Breast epithelium (tissue), 4 donors: ENCODE data around the gene F12. TPM values are rescaled to one million over a fixed set of nuclear protein-coding genes. Genes with fewer than 3 reads are reported as not detected.

ENCODE experiments used
- DNase-seq, 2 donors: peaks; one replicate each; pipeline ENCODE4 v3.0.0-alpha.2; 2019; ENCODE audit warnings: low spot score in 2 of 2
- H3K27ac ChIP-seq, 2 donors: fragments of 200-600 bp; sonication (generic) in 1 of 2; one replicate each; pipeline ENCODE4 v1.5.1; 2016 to 2019; ENCODE audit warnings: mild to moderate bottlenecking in 1 of 2
- H3K27me3 ChIP-seq, 2 donors: fragments of 200-600 bp; sonication (generic) in 1 of 2; one replicate each; pipeline versions ENCODE4 v1.5.1 to v1.6.0; 2017 to 2019; ENCODE audit warnings: control low read depth in 1 of 2, mild to moderate bottlenecking in 1 of 2
- H3K36me3 ChIP-seq: fragments of 200-600 bp; one replicate; pipeline ENCODE4 v1.5.1; 2019
- H3K4me1 ChIP-seq, 2 donors: fragments of 200-600 bp; sonication (generic); one replicate each; pipeline ENCODE4 v1.5.1; 2016 to 2019; ENCODE audit warnings: control low read depth in 1 of 2
- H3K4me3 ChIP-seq, 3 donors: fragments of 200-600 bp; sonication (generic); 1 replicate in 2 of 3; 2 replicates in 1 of 3; pipeline ENCODE4 v1.5.1; 2016 to 2019; ENCODE audit warnings: mild to moderate bottlenecking in 3 of 3, moderate library complexity in 2 of 3
- H3K9me3 ChIP-seq, 2 donors: fragments of 200-600 bp; sonication (generic) in 1 of 2; one replicate each; pipeline ENCODE4 v1.5.1; 2016 to 2019; ENCODE audit warnings: control low read depth in 1 of 2
- POLR2A ChIP-seq: fragments of 450-650 bp; IDR thresholded peaks from one replicate; pipeline ENCODE4 v1.6.1; 2016; ENCODE audit warnings: antibody characterized with exemption, mild to moderate bottlenecking, moderate library complexity
- POLR2AphosphoS5 ChIP-seq, 3 donors: sonication (generic); formaldehyde crosslinking; IDR thresholded peaks; one replicate each; pipeline ENCODE4 v1.6.1; 2017; ENCODE audit warnings: antibody characterized with exemption in 3 of 3
- intact Hi-C: fragments of 100-400 bp; cut with DNase I; formaldehyde crosslinking; loops from one replicate; pipeline ENCODE4 v1.15.1; 2023; ENCODE audit warnings: low total_unique reads
- total RNA-seq, 3 donors: library from RNA; depleted of rRNA; stranded (reverse); fragments of >200 nt; gene quantifications; one replicate each; pipeline ENCODE4 v1.1.0, GENCODE V29; 2016
- TF ChIP-seq, protein P1 (sequence below), 3 donors: fragments of 450-650 bp; IDR thresholded peaks; one replicate each; pipeline ENCODE4 v1.5.1; 2016 to 2017; ENCODE audit warnings: antibody characterized with exemption in 3 of 3, mild to moderate bottlenecking in 3 of 3, moderate library complexity in 3 of 3

Gene F12
- total RNA-seq, 3 donors from 2014 or later: 0.64 to 2.9 (median 2.6) TPM

- intact Hi-C loops: no loop called here
- TF ChIP-seq POLR2AphosphoS5 (IDR thresholded peaks at IDR 0.05) (no peak), POLR2A (no peak)
- TF ChIP-seq, protein P1, sequence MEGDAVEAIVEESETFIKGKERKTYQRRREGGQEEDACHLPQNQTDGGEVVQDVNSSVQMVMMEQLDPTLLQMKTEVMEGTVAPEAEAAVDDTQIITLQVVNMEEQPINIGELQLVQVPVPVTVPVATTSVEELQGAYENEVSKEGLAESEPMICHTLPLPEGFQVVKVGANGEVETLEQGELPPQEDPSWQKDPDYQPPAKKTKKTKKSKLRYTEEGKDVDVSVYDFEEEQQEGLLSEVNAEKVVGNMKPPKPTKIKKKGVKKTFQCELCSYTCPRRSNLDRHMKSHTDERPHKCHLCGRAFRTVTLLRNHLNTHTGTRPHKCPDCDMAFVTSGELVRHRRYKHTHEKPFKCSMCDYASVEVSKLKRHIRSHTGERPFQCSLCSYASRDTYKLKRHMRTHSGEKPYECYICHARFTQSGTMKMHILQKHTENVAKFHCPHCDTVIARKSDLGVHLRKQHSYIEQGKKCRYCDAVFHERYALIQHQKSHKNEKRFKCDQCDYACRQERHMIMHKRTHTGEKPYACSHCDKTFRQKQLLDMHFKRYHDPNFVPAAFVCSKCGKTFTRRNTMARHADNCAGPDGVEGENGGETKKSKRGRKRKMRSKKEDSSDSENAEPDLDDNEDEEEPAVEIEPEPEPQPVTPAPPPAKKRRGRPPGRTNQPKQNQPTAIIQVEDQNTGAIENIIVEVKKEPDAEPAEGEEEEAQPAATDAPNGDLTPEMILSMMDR (IDR thresholded peaks at IDR 0.05): no peak
- no peaks in the 10 kb centered on the region for H3K27me3 ChIP-seq
These were observed 22.0 kb downstream of the F12 start for GRCh38 chr5:177387405-177387804.

GRCh38 chr5:177386542-177386941 lies 22.8 kb downstream of the F12 start:
- no peaks in the 10 kb centered on the region for H3K9me3 ChIP-seq
- TF ChIP-seq POLR2A (no peak), POLR2AphosphoS5 (IDR thresholded peaks at IDR 0.05) (no peak)
- TF ChIP-seq, protein P1 (IDR thresholded peaks at IDR 0.05): no peak
- no peaks in the 10 kb centered on the region for H3K4me1 ChIP-seq
- H3K36me3 ChIP-seq: no peaks in the 10 kb centered on the region
- H3K27ac ChIP-seq: no peak overlapping the region
- no peak for DNase-seq
- intact Hi-C loops: no loop called here
- H3K27me3 ChIP-seq: no peaks in the 10 kb centered on the region
- H3K4me3 ChIP-seq: no peak overlapping the region

More at GRCh38 chr5:177387405-177387804, 22.0 kb downstream of the F12 start:
- Histone ChIP-seq H3K9me3 (no peaks in the 10 kb centered on the region), H3K27ac (no peak overlapping the region), H3K4me3 (no peak overlapping the region), H3K36me3 (no peaks in the 10 kb centered on the region), H3K4me1 (no peaks in the 10 kb centered on the region)
- DNase-seq: no peak

DNA sequence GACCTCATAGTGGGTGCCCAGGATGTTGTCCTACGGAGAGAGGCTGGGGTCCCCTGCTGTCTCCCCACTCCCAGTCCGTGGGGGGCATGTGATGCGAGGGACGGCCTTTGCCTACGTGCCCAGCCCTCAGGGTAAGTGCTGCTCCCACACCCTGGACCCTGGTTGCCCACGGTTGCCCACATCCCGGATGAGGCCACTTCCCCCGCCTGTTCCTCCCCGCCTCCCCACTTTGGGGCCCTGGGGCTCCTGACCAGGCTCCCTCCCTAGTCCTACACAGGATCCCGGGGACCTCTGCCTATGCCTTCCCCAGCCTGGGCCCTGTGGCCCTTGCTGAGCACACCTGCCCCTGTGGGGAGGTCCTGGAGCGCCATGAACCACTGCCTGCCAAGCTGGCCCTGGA lies 23.6 kb downstream of the F12 start:
- Histone ChIP-seq H3K9me3 (no peaks in the 10 kb centered on the region), H3K36me3 (no peaks in the 10 kb centered on the region), H3K27ac (no peak overlapping the region), H3K4me1 (no peaks in the 10 kb centered on the region), H3K4me3 (no peak overlapping the region), H3K27me3 (no peaks in the 10 kb centered on the region)
- DNase-seq: no peak
- intact Hi-C loops: no loop called here
- TF ChIP-seq, protein P1 (IDR thresholded peaks at IDR 0.05): no peak
- no peak for TF ChIP-seq POLR2A
- no peak for TF ChIP-seq POLR2AphosphoS5 (IDR thresholded peaks at IDR 0.05)

GRCh38 chr5:177384134-177384533 lies 25.2 kb downstream of the F12 start, which contains the start of gene SLC34A1:
Gene SLC34A1 (plus strand): TSS chr5:177384434. CDS start chr5:177385742, 1,308 bp downstream.
- no peaks in the 10 kb centered on the region for H3K36me3 ChIP-seq
- H3K27ac ChIP-seq: no peak within 1 kb of the TSS
- no peaks in the 10 kb centered on the region for H3K27me3 ChIP-seq
- intact Hi-C loops: no loop called here
- no peak for DNase-seq
- no peak within 1 kb of the TSS for H3K4me3 ChIP-seq
- TF ChIP-seq POLR2A (no peak), POLR2AphosphoS5 (IDR thresholded peaks at IDR 0.05) (no peak)
- TF ChIP-seq, protein P1 (IDR thresholded peaks at IDR 0.05): no peak
- H3K4me1 ChIP-seq: no peaks in the 10 kb centered on the region
- no peaks in the 10 kb centered on the region for H3K9me3 ChIP-seq

DNA sequence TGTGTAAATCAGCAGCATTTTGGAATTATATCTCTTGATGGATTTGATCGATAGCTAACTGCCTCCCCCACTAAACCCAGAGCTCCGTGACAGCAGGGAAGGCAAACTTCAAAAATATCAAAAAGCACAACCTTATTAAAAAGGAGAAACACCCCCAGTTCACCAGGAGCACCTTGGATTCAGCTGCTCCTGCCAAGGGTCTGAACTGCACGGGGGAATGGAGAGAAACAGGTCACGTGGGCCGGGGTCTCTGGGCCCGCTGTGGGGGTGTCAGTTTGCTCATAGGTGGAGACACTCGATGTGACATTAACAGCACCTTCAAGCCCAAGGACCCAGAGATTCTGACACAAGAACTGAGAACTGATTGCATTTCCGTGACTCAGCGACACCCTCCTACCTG lies 26.2 kb downstream of the F12 start:
- no peaks in the 10 kb centered on the region for H3K4me1 ChIP-seq
- intact Hi-C loops: no loop called here
- H3K4me3 ChIP-seq: no peak overlapping the region
- no peaks in the 10 kb centered on the region for H3K36me3 ChIP-seq
- DNase-seq: no peak
- TF ChIP-seq, protein P1 (IDR thresholded peaks at IDR 0.05): no peak
- no peak for TF ChIP-seq POLR2AphosphoS5 (IDR thresholded peaks at IDR 0.05)
- no peak for TF ChIP-seq POLR2A
- no peaks in the 10 kb centered on the region for H3K27me3 ChIP-seq
- no peaks in the 10 kb centered on the region for H3K9me3 ChIP-seq
- H3K27ac ChIP-seq: no peak overlapping the region
